HG03025 (cell line): ENCODE data around the gene VPS13D.
"Not testable (repeated sequence)": the region's sequence is repeated elsewhere in the genome, so short reads cannot be mapped to it uniquely, and the experiment has no call there.

Experiments
- ATAC-seq: cut with Tn5 transposase; IDR thresholded peaks from one replicate; pipeline ENCODE4 v1.9.1; 2021; ENCODE audit warnings: mild to moderate bottlenecking, moderate library complexity; ENCODE audit not compliant: unreplicated experiment, low FRiP score

Gene VPS13D

GRCh38 chr1:12356004-12356890, 126.4 kb downstream of the VPS13D start:
- ATAC-seq = no peak

DNA sequence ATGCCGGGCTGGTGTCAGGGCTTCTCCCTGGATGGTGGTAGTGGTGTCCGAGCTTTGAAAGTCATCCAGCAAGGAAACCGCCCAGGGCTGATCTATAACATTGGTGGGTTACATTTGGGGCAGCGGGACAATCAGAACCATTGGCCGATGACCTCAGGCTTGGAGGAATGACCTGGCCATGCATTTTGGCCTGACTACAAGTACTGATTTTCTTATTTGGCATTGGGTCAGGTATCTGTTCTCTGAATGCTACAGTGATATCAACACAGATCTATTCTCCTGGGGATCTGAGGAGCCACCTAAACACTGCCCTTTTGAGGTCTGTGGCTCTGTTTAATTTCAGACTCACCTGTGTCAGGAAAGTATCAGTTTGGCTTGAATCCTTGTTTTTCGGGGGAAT, 128.7 kb downstream of the VPS13D start:
- ATAC-seq = no peak

- no peak for ATAC-seq
These were observed 129.7 kb downstream of the VPS13D start for GRCh38 chr1:12359359-12360133.

DNA sequence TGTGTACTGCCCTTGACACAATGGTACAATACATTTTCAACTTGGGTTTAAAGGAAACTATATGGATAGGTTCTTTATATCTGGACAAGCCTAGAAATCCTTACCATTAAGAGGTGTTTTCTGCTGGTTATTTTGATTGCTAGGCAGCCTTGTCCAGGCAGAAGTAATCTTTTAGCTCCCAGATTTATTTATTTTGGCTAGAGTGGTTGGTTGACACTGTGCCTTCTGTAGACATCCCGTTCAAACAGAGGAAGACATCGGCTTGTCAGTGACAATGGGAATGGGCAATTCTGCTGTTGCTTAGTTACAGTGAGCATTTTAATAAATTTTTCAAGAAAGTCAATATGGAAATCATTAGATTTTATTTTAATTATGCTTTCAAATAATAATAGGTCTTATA, 138.8 kb downstream of the VPS13D start:
- ATAC-seq = no peak

DNA sequence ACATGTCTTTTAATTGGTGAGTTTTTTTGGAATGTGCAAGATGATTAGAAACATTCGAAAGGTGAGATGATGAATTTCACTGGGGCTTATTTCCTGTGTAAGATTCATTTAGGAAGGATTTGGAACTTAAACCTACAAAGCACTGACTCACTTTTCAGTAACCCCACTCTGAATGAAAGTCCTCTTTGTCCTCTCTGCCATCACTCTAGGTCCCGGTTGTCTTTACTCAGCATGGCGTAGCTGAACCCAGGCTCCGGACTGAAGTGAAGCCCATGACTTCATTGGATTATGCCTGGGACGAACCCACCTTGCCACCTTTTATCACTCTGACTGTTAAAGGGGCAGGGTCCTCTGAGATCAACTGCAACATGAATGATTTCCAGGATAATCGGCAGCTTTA, 139.4 kb downstream of the VPS13D start:
- no peak for ATAC-seq

- ATAC-seq = no peak
These were observed 140.6 kb downstream of the VPS13D start for GRCh38 chr1:12370333-12370975.

GRCh38 chr1:12371053-12371452, 141.2 kb downstream of the VPS13D start:
- no peak for ATAC-seq

DNA sequence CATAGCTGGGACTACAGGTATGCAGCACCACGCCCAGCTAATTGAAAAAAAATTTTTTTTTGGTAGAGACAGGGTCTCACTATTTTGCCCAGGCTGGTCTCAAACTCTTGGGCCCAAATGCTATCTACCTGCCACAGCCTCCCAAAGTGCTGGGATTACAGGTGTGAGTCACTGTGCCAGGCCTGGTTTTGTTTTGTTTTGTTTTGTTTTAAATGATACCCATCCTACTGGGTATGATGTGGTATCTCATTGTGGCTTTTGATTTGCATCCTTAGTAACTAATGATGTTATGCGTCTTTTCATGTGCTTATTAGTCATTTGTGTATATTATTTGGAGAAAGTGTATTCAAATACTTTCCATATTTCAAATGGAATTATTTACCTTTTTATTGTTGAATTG, 142.3 kb downstream of the VPS13D start:
- ATAC-seq = no peak

DNA sequence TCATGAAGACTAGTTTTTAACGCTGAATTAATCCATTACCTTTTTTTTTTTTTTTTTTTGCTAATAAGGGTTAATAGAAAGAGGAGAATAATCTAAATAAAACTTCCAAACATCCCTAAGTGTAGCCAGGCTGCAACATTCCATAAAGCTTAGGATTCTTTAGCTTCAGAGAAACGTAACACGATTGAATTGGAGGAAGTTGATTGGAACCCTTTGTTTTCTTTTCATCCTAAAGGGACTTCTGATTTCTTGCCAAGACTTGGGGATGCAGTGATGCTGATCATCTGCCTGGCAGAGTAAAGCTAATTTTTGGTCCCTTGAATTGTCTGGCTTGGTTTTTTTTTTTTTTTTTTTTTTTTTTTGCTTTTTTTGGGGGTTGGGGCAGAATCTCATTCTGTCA, 142.9 kb downstream of the VPS13D start:
- ATAC-seq = no peak

DNA sequence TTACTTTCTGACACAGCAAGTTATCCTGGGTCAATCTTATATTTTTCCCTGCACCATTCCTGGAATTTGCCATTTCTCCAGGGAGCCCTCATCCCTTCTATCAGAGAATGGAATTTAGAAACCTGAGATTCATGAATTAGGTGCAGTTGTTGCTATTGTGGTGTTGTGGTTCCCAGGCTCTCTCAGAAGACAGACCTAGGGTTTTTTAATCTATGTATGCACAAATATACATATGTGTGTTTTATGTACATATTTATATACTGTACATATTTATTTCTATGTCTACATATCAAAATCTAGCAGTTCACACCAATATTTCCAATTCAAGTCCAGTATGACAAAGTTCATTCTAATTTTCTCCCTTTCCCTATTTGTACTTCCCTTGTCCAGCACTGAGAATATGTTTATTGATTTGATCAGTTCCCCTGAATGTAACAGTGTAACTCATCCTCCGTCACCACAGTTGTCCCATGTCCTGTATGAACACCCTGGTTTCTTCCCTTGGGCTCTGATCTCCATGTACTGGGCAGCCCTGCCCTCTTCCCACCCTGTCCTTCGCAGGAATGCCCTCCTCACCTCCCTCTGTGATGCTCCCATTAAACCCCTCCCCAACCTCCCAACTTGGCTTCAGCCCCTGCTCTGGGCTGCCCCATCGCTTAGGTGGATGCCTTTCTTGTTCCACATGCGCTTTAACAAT, 145.5 kb downstream of the VPS13D start:
- ATAC-seq = no peak

DNA sequence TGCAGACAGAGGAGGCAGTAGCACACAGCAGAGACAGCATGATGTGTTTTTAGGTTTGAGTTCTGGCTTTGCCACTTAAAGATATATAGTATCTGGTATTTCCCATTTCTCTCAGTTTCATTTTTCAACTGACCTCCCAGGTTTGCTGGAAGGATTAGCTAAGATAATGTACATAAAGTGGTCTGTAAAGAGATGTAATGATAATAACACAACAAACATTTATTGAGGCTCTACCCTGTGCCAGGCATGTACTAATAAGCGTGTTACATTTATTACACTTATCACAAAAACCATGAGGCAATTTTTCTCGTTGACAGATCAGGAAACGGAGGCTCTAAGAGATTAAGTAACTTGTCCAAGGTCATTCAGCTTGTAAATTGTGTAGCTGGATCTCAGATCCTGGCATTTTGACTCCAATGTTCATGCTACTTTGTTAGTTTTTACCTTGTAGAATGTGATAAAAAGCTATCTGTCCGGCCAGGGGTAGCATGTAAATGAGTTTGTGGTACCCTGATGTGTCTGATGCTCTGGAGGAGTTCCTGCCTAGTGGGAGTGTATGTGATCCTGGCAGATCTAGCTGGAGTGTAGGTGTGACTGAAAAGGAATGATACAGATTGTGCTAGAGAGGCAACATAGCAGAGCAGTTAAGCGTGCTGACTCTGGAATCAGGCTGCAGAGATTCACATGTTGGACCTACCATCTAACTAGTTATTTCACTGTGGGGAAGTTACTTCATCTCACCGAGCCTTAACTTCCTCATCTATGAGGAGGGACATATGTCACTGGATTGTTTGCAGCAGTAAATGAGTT, 146.6 kb downstream of the VPS13D start:
- ATAC-seq = no peak

DNA sequence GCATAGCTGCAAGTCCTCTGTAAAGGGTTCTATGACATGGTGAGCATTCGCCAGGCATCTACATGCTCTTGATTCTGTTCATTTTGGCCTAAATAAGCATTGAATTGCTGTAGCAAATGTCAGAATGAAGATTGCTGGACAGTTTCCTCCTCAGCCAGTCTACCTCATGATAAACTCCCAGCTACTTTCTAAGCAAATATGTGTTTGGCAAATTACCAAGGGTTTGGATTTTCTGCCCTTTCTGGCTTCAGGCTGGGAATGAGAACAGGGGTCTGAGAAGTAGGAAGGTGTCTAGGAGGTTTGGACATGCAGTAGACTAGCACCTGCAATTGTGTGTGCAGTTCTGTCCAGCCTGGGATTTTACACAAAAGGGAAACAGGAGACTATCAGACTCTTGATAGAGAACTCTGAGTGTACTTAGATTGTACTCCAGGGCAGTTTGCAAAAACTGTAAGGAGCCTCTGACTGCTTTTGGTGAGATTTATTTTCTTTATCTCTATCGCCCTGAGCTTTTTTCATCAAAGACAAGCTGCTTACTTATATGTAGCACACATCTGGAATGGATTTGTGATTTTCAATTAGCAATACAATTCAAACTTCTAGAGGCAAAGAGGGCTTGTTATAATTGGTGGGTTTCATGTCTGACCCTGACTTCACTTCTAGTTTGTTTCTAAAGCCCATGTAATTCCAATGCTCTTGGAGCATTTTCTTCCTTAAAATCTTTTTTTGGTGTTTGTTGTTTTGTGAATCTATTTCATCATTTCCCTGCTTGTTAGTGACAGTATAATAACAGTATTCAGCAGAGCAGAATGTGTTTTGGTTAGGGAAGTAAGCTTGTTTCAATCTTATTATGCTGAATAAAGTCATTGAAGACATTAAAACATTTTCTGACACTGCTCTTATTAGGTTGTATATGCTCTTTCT, 150.8 kb downstream of the VPS13D start:
- ATAC-seq = no peak

- no peak for ATAC-seq
These were observed 153.2 kb downstream of the VPS13D start for GRCh38 chr1:12383001-12383400.

DNA sequence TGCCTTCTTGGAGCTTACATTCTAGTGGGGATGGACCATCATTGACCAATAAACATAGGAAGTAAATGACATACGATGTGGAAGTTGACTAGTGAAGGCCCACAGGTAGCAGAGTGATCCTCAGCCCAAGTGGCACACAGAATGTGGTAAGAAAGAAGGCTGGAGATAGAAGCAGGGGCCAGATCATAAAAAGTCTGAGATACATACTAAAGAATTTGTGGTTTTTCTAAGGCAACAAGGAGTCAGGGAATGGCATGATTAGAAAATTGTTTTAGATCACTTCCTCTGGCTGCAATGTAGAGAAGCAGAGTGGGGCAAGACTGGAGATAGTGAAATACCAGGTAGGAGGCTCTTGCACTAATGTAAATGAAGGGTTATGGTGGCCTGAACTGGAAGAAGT, 154.0 kb downstream of the VPS13D start:
- ATAC-seq = no peak

- no peak for ATAC-seq
These were observed 155.1 kb downstream of the VPS13D start for GRCh38 chr1:12384836-12385456.

- ATAC-seq = no peak
These were observed 156.3 kb downstream of the VPS13D start for GRCh38 chr1:12386130-12386529.

DNA sequence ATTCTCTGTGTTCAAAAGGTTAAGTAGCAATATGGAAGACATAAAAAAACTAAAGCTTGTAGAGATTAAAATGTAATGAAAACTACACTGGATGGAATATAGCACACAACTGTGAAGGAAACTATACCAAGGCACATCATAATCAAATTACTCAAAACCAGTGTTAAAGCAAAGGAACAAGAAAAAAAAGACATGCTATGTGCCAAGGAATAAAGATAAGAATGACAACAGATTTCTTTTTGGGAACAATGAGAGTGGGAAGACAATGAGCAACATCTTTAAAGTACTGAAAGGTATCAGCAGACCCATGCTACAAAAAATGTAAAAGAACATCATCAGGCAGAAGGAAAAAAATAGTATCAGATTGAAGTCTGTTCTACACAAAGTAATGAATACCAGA, 157.8 kb downstream of the VPS13D start:
- no peak for ATAC-seq

DNA sequence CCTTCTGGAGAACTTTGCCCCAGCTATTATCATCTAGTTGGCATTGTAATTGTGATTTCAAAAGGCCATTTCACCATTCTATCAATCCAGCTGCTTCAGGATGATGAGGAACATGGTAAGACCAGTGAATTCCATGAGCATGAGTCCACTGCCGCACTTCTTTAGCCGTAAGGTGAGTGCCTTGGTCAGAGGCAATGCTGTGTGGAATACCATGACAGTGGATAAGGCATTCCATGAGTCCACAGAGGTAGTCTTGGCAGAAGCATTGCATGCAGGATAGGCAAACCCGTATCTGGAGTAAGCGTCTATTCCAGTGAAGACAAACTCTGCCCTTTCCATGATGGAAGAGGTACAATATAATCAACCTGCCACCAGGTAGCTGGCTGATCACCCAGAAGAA, 160.5 kb downstream of the VPS13D start:
- not testable (repeated sequence) for ATAC-seq
